Measurements from ENCODE around the gene EN1.

GRCh38 chr2:118864207-118864606 lies 16.8 kb upstream of the EN1 start:
- no peak for TF ChIP-seq CTCF (IDR thresholded peaks at IDR 0.05)
- no peak for TF ChIP-seq POLR2AphosphoS5 (IDR thresholded peaks at IDR 0.05; ENCODE audit: low read depth, low read length)
- TF ChIP-seq TCF7L2 (IDR thresholded peaks at IDR 0.05; ENCODE audit: low read depth, low read length), result no peak

Data from Panc1 (cell line).